HEK293 (cell line): Measurements from ENCODE around the gene APOBEC3B.
"Not testable (repeated sequence)": the region's sequence is repeated elsewhere in the genome, so short reads cannot be mapped to it uniquely, and the experiment has no call there.

ENCODE experiments used
- CTCF ChIA-PET: fragments of 350-600 bp; formaldehyde crosslinking; extraction: SDS; loops from one replicate; lab custom pipeline; 2021; ENCODE audit warnings: antibody characterized with exemption; lab: Yijun Ruan, JAX
- POLR2A ChIA-PET: fragments of 300-600 bp; formaldehyde crosslinking; extraction: SDS; loops from one replicate; lab custom pipeline; 2020; ENCODE audit warnings: antibody characterized with exemption, inconsistent platforms; lab: Yijun Ruan, JAX
- H3K27ac ChIP-seq: fragments of 200-500 bp; sonication (Bioruptor generic); 2 replicates; pipeline ENCODE4 v1.5.1; 2014; ENCODE audit warnings: low read depth, low read length, control low read depth, inconsistent platforms; ENCODE audit errors: extremely low read depth
- H3K36me3 ChIP-seq, 2 experiments: fragments of 200-500 bp in 1 of 2; sonication (Bioruptor generic) in 1 of 2; 1 replicate in 1 of 2; 2 replicates in 1 of 2; pipeline ENCODE4 v1.5.1; 2014 to 2017; ENCODE audit warnings: inconsistent platforms in 2 of 2, low read length in 2 of 2; ENCODE audit not compliant: control insufficient read depth in 2 of 2, insufficient read depth in 1 of 2
- H3K4me1 ChIP-seq: fragments of 200-500 bp; sonication (Bioruptor generic); 2 replicates; pipeline ENCODE4 v1.5.1; 2014; ENCODE audit warnings: mild to moderate bottlenecking, low read length, inconsistent platforms; ENCODE audit not compliant: control insufficient read depth, insufficient read depth
- H3K4me3 ChIP-seq: 2 replicates; pipeline ENCODE4 v1.5.1; 2011; ENCODE audit warnings: low read depth, mild to moderate bottlenecking, control low read depth, low read length, moderate library complexity
- H3K9me3 ChIP-seq: fragments of 200-500 bp; sonication (Bioruptor generic); 2 replicates; pipeline ENCODE4 v1.5.1; 2014; ENCODE audit warnings: low read depth, low read length, inconsistent platforms; ENCODE audit not compliant: control insufficient read depth, insufficient read depth
- BCL11B ChIP-seq: fragments of 450-650 bp; formaldehyde crosslinking; IDR thresholded peaks from 2 replicates; pipeline ENCODE4 v1.5.1; 2016; ENCODE audit warnings: low read depth, missing biosample characterization, missing genetic modification characterization
- HOXD13 ChIP-seq: sonication (generic); formaldehyde crosslinking; IDR thresholded peaks from 2 replicates; pipeline ENCODE4 v1.8.0; 2022; ENCODE audit warnings: missing genetic modification reagents, borderline replicate concordance
- SCRT2 ChIP-seq: fragments of 450-650 bp; formaldehyde crosslinking; IDR thresholded peaks from 2 replicates; pipeline ENCODE4 v1.5.1; 2016; ENCODE audit warnings: missing biosample characterization, missing genetic modification characterization
- WT1 ChIP-seq: fragments of 450-650 bp; formaldehyde crosslinking; IDR thresholded peaks from 2 replicates; pipeline ENCODE4 v1.5.1; 2016; ENCODE audit warnings: missing biosample characterization, missing genetic modification characterization
- ZBTB49 ChIP-seq: fragments of 450-650 bp; formaldehyde crosslinking; IDR thresholded peaks from 2 replicates; pipeline ENCODE4 v1.5.1; 2016; ENCODE audit warnings: missing biosample characterization, missing genetic modification characterization, low read depth
- ZBTB8A ChIP-seq: fragments of 450-650 bp; formaldehyde crosslinking; IDR thresholded peaks from 2 replicates; pipeline ENCODE4 v1.5.1; 2016; ENCODE audit warnings: missing biosample characterization, missing genetic modification characterization
- ZFHX2 ChIP-seq: fragments of 450-650 bp; formaldehyde crosslinking; conservative IDR thresholded peaks from 2 replicates; pipeline ENCODE4 v1.5.1; 2016; ENCODE audit warnings: missing biosample characterization, missing genetic modification characterization
- ZIC2 ChIP-seq: fragments of 450-650 bp; formaldehyde crosslinking; IDR thresholded peaks from 2 replicates; pipeline ENCODE4 v1.5.1; 2016; ENCODE audit warnings: missing biosample characterization, missing genetic modification characterization
- ZNF112 ChIP-seq: fragments of 450-650 bp; formaldehyde crosslinking; IDR thresholded peaks from 2 replicates; pipeline ENCODE4 v1.5.0; 2017; ENCODE audit warnings: missing biosample characterization, missing genetic modification characterization
- ZNF121 ChIP-seq: fragments of 450-650 bp; formaldehyde crosslinking; IDR thresholded peaks from 2 replicates; pipeline ENCODE4 v1.5.1; 2016; ENCODE audit warnings: missing biosample characterization, missing genetic modification characterization
- ZNF133 ChIP-seq: fragments of 450-650 bp; formaldehyde crosslinking; IDR thresholded peaks from 2 replicates; pipeline ENCODE4 v1.5.1; 2016; ENCODE audit warnings: missing biosample characterization, missing genetic modification characterization
- ZNF2 ChIP-seq: fragments of 450-650 bp; formaldehyde crosslinking; IDR thresholded peaks from 2 replicates; pipeline ENCODE4 v1.5.1; 2016; ENCODE audit warnings: missing biosample characterization, missing genetic modification characterization
- ZNF366 ChIP-seq: fragments of 450-650 bp; formaldehyde crosslinking; conservative IDR thresholded peaks from 2 replicates; pipeline ENCODE4 v1.5.1; 2016; ENCODE audit warnings: missing biosample characterization, missing genetic modification characterization
- ZNF449 ChIP-seq: fragments of 450-650 bp; formaldehyde crosslinking; IDR thresholded peaks from 2 replicates; pipeline ENCODE4 v1.5.1; 2017; ENCODE audit warnings: missing biosample characterization, mild to moderate bottlenecking, missing genetic modification characterization, moderate library complexity
- ZNF560 ChIP-seq: fragments of 450-650 bp; formaldehyde crosslinking; IDR thresholded peaks from 2 replicates; pipeline ENCODE4 v1.5.1; 2017; ENCODE audit warnings: missing biosample characterization, missing genetic modification characterization, borderline replicate concordance
- ZNF610 ChIP-seq: fragments of 450-650 bp; formaldehyde crosslinking; IDR thresholded peaks from 2 replicates; pipeline ENCODE4 v1.5.1; 2016; ENCODE audit warnings: missing biosample characterization, missing genetic modification characterization, borderline replicate concordance
- ZNF704 ChIP-seq: fragments of 450-650 bp; formaldehyde crosslinking; IDR thresholded peaks from 2 replicates; pipeline ENCODE4 v1.5.1; 2016; ENCODE audit warnings: missing biosample characterization, missing genetic modification characterization
- ZNF707 ChIP-seq: fragments of 450-650 bp; formaldehyde crosslinking; IDR thresholded peaks from 2 replicates; pipeline ENCODE4 v1.5.1; 2016; ENCODE audit warnings: missing biosample characterization, missing genetic modification characterization
- ZNF791 ChIP-seq: fragments of 450-650 bp; formaldehyde crosslinking; IDR thresholded peaks from 2 replicates; pipeline ENCODE4 v1.5.1; 2016; ENCODE audit warnings: missing biosample characterization, missing genetic modification characterization
- ZNF830 ChIP-seq: fragments of 450-650 bp; IDR thresholded peaks from 2 replicates; pipeline ENCODE4 v1.5.0; 2018; ENCODE audit warnings: missing biosample characterization, missing genetic modification characterization, low read depth, mild to moderate bottlenecking, moderate library complexity

The APOBEC3B gene

DNA sequence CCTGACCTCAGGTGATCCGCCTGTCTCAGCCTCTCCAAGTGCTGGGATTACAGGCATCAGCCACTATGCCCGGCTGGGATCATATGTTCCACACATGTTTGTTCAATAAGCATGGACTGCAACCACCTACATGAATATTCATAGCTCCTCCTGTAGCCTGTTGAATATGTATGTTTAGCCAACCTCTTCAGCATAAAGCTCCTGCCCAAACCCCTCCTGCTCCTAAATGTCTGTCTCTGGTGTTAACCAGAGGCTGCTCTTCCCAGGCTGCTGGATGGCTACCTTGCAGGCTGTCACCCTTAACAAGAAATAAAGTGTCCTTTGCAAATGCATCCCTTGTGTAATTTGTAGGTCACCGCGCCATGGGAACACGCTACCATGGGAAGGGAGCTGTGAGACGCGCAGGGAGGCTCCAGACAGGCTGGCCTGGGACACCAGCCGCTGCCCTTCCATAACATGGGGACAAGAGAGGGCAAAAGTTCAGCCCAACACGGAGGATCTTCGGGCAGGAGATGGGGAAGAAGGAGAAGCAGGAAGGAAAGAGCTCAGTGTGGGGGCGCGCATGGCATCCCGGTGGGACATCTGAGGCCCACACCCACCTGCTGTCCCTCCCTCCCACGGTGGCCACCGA, 38.0 kb downstream of the APOBEC3B start:
- H3K27ac ChIP-seq, CTCF ChIA-PET, H3K4me3 ChIP-seq, H3K4me1 ChIP-seq, H3K9me3 ChIP-seq: not testable (repeated sequence)
- POLR2A ChIA-PET, result interaction anchor here (0.7 kb wide), 1 partner anchor 66 kb away, joined by 4 read pairs; no protein-coding TSS in a partner anchor
- TF ChIP-seq SCRT2 (tag by site-specific recombination) (peak; percentile 65), ZFHX2 (tag by site-specific recombination) (peak; percentile 36; the same call in 1 of the 2 replicates)
- peaks cover 0 to 32% of the 10 kb centered on the region in 2 experiments; a peak in 2 of 3 replicates for H3K36me3 ChIP-seq

- H3K27ac ChIP-seq, result no peak overlapping the region
- H3K9me3 ChIP-seq, result no peaks in the 10 kb centered on the region
- CTCF ChIA-PET, result interaction anchor here (1.9 kb wide), 1 partner anchor 19 kb away, joined by 4 read pairs; no protein-coding TSS in a partner anchor
- POLR2A ChIA-PET, result no interaction called here
- no peak overlapping the region for H3K4me3 ChIP-seq
- no peak for TF ChIP-seq ZNF449
- peak; percentile 54 for TF ChIP-seq ZIC2 (tag by site-specific recombination)
- H3K36me3 ChIP-seq, result peaks cover 0 to 35% of the 10 kb centered on the region in 2 experiments; a peak in 2 of 3 replicates
- no peaks in the 10 kb centered on the region for H3K4me1 ChIP-seq
Measured at GRCh38 chr22:39021552-39022250, 39.6 kb downstream of the APOBEC3B start.

GRCh38 chr22:39024519-39025308, 42.6 kb downstream of the APOBEC3B start:
- ChIA-PET POLR2A (no interaction called here), CTCF (no interaction called here)
- TF ChIP-seq ZNF2 (tag by site-specific recombination) (no peak), ZNF133 (tag by site-specific recombination) (no peak)

DNA sequence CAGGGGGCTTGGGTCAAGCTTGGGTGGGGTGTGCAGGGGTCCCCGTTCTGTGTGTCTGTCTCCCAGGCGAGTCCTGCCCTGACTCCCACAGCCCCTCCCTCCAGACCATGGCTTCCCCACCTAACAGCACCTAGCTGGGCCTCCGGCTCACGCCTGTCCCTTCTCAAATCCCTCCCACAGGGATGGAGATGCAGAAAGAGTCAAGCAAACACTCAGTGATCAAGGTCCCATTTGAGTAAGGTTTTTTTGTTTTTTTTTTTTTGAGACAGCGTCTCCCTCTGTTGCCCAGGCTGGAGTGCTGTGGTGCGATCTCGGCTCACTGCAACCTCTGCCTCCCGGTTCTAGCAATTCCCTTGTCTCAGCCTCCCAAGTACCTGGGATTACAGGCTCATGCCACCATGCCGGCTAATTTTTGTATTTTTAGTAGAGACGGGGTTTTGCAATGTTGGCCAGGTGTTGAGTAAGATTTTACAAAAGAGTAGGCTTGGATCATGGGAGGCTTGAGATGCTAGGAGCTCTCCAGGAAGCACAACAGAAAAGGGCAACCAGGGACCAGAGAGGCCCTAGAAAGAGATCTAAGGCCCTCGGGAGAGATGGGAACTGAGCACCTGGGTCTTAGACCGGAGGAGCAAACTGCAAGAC, 44.5 kb downstream of the APOBEC3B start:
- POLR2A ChIA-PET, result no interaction called here
- H3K36me3 ChIP-seq, result peaks cover 0 to 18% of the 10 kb centered on the region in 2 experiments; a peak in 2 of 3 replicates
- H3K4me1 ChIP-seq, result no peaks in the 10 kb centered on the region
- CTCF ChIA-PET, result interaction anchor here (0.7 kb wide), 1 partner anchor 235 kb away, joined by 3 read pairs; no protein-coding TSS in a partner anchor
- H3K27ac ChIP-seq, result no peak overlapping the region
- TF ChIP-seq BCL11B, result no peak
- no peak for TF ChIP-seq ZNF791 (tag by site-specific recombination)
- TF ChIP-seq ZNF366 (tag by site-specific recombination), result no peak
- no peak for TF ChIP-seq ZNF610
- no peak for TF ChIP-seq ZBTB8A (tag by site-specific recombination)
- TF ChIP-seq ZNF112 (tag by site-specific recombination), result no peak
- no peak for TF ChIP-seq ZNF121 (tag by site-specific recombination)
- TF ChIP-seq ZNF704 (tag by site-specific recombination), result no peak
- TF ChIP-seq ZNF560 (tag by site-specific recombination), result no peak
- TF ChIP-seq ZNF707 (tag by site-specific recombination), result no peak
- TF ChIP-seq HOXD13, result no peak
- no peak for TF ChIP-seq ZBTB49
- TF ChIP-seq WT1 (tag by site-specific recombination), result no peak
- TF ChIP-seq ZNF830, result no peak
- no peak overlapping the region for H3K4me3 ChIP-seq
- no peaks in the 10 kb centered on the region for H3K9me3 ChIP-seq

More at GRCh38 chr22:39024519-39025308, 42.6 kb downstream of the APOBEC3B start:
- no peaks in the 10 kb centered on the region for H3K4me1 ChIP-seq
- H3K9me3 ChIP-seq, result no peaks in the 10 kb centered on the region
- peaks cover 0 to 18% of the 10 kb centered on the region in 2 experiments; a peak in 2 of 3 replicates for H3K36me3 ChIP-seq
- no peak overlapping the region for H3K27ac ChIP-seq
- no peak overlapping the region for H3K4me3 ChIP-seq
